Bronchial epithelial cell (primary cell): ENCODE measurements around the gene ASB7. TPM values are rescaled to one million over a fixed set of nuclear protein-coding genes. Genes with fewer than 3 reads are reported as not detected.
"Not testable (repeated sequence)": the region's sequence is repeated elsewhere in the genome, so short reads cannot be mapped to it uniquely, and the experiment has no call there.

ENCODE experiments used
- DNase-seq: peaks from one replicate; pipeline ENCODE4 v3.0.0-alpha.2; 2010; ENCODE audit warnings: low read depth
- FAIRE-seq: peaks from 2 replicates; lab custom pipeline; 2011; peaks lifted over from hg19 to GRCh38; lab: Jason Lieb, UNC
- H3K27me3 ChIP-seq: 2 replicates; pipeline ENCODE4 v1.5.1; 2011; ENCODE audit warnings: low read length; ENCODE audit not compliant: control insufficient read depth, insufficient read depth
- H3K36me3 ChIP-seq: 2 replicates; pipeline ENCODE4 v1.5.1; 2011; ENCODE audit warnings: low read length; ENCODE audit not compliant: control insufficient read depth, insufficient read depth
- H3K4me3 ChIP-seq: 2 replicates; pipeline ENCODE4 v1.5.1; 2011; ENCODE audit warnings: mild to moderate bottlenecking, low read depth, low read length, control low read depth
- CTCF ChIP-seq: IDR thresholded peaks from 2 replicates; pipeline ENCODE4 v1.5.1; 2011; ENCODE audit warnings: mild to moderate bottlenecking, moderate library complexity, low read length, control low read depth, inconsistent platforms; ENCODE audit not compliant: insufficient read depth, severe bottlenecking
- total RNA-seq: library from RNA; depleted of rRNA; stranded (reverse); fragments of >200 nt; gene quantifications from 2 replicates; pipeline ENCODE4 v1.2.1, GENCODE V29; 2014

ASB7 gene
- total RNA-seq, 1 donor from 2014 or later: 12.6 TPM

GRCh38 chr15:100571592-100572167 is 30.7 kb upstream of the ASB7 start:
- DNase-seq (no peak), FAIRE-seq (no peak)
- H3K4me3 ChIP-seq: no peak overlapping the region
- no peaks in the 10 kb centered on the region for H3K27me3 ChIP-seq
- peaks cover 6% of the 10 kb centered on the region for H3K36me3 ChIP-seq
- TF ChIP-seq CTCF: no peak

GRCh38 chr15:100572362-100572983 is 29.9 kb upstream of the ASB7 start:
- Histone ChIP-seq H3K36me3 (peaks cover 6% of the 10 kb centered on the region), H3K4me3 (no peak overlapping the region), H3K27me3 (no peaks in the 10 kb centered on the region)
- peak; percentile 1 for TF ChIP-seq CTCF
- FAIRE-seq (no peak), DNase-seq (peak; percentile 40)

- peaks cover 6% of the 10 kb centered on the region for H3K36me3 ChIP-seq
- no peak for TF ChIP-seq CTCF
These were observed 28.9 kb upstream of the ASB7 start for GRCh38 chr15:100573526-100573925.

GRCh38 chr15:100580414-100580813 is 22.0 kb upstream of the ASB7 start:
- no peak for FAIRE-seq
- Histone ChIP-seq H3K27me3 (no peaks in the 10 kb centered on the region), H3K36me3 (no peaks in the 10 kb centered on the region), H3K4me3 (no peak overlapping the region)
- no peak for TF ChIP-seq CTCF
- no peak for DNase-seq

More at GRCh38 chr15:100573526-100573925, 28.9 kb upstream of the ASB7 start:
- Histone ChIP-seq H3K4me3 (no peak overlapping the region), H3K27me3 (no peaks in the 10 kb centered on the region)
- FAIRE-seq (no peak), DNase-seq (no peak)

GRCh38 chr15:100588638-100589242 is 13.6 kb upstream of the ASB7 start:
- DNase-seq (no peak), FAIRE-seq (no peak)
- H3K36me3 ChIP-seq: no peaks in the 10 kb centered on the region
- H3K4me3 ChIP-seq: no peak overlapping the region
- no peak for TF ChIP-seq CTCF
- no peaks in the 10 kb centered on the region for H3K27me3 ChIP-seq

- not testable (repeated sequence) for DNase-seq, H3K27me3 ChIP-seq, H3K4me3 ChIP-seq, FAIRE-seq, H3K36me3 ChIP-seq
These were observed 11.2 kb upstream of the ASB7 start for GRCh38 chr15:100591163-100591562.
